ENCODE results near the gene DNHD1.

The DNHD1 gene

GRCh38 chr11:6554828-6555706 lies 58.0 kb downstream of the DNHD1 start:
- H3K36me3 Mint-ChIP-seq (ENCODE audit: low read depth), result no peaks in the 10 kb centered on the region
- H3K4me3 Mint-ChIP-seq, result no peak overlapping the region
- H3K27me3 Mint-ChIP-seq (ENCODE audit: low read depth), result no peaks in the 10 kb centered on the region
- H3K9me3 Mint-ChIP-seq, result no peaks in the 10 kb centered on the region
- H3K27ac Mint-ChIP-seq, result no peak overlapping the region
- H3K4me1 Mint-ChIP-seq (ENCODE audit: low read depth), result no peaks in the 10 kb centered on the region
- no peak for DNase-seq (ENCODE audit: low spot score)

GRCh38 chr11:6556139-6556949 lies 59.3 kb downstream of the DNHD1 start:
- no peaks in the 10 kb centered on the region for H3K9me3 Mint-ChIP-seq
- H3K27me3 Mint-ChIP-seq (ENCODE audit: low read depth), result no peaks in the 10 kb centered on the region
- no peaks in the 10 kb centered on the region for H3K4me1 Mint-ChIP-seq (ENCODE audit: low read depth)
- no peaks in the 10 kb centered on the region for H3K36me3 Mint-ChIP-seq (ENCODE audit: low read depth)
- no peak overlapping the region for H3K4me3 Mint-ChIP-seq
- H3K27ac Mint-ChIP-seq, result no peak overlapping the region
- no peak for DNase-seq (ENCODE audit: low spot score)

- Mint-ChIP-seq H3K27me3 (ENCODE audit: low read depth) (no peaks in the 10 kb centered on the region), H3K4me3 (no peak overlapping the region), H3K27ac (no peak overlapping the region), H3K36me3 (ENCODE audit: low read depth) (no peaks in the 10 kb centered on the region), H3K4me1 (ENCODE audit: low read depth) (no peaks in the 10 kb centered on the region), H3K9me3 (no peaks in the 10 kb centered on the region)
- DNase-seq (ENCODE audit: low spot score), result no peak
Measured at GRCh38 chr11:6557063-6557462, 60.0 kb downstream of the DNHD1 start.

GRCh38 chr11:6557761-6558674 lies 60.9 kb downstream of the DNHD1 start:
- no peaks in the 10 kb centered on the region for H3K4me1 Mint-ChIP-seq (ENCODE audit: low read depth)
- no peaks in the 10 kb centered on the region for H3K27me3 Mint-ChIP-seq (ENCODE audit: low read depth)
- no peaks in the 10 kb centered on the region for H3K36me3 Mint-ChIP-seq (ENCODE audit: low read depth)
- no peaks in the 10 kb centered on the region for H3K9me3 Mint-ChIP-seq
- H3K4me3 Mint-ChIP-seq, result no peak overlapping the region
- DNase-seq (ENCODE audit: low spot score), result no peak
- H3K27ac Mint-ChIP-seq, result no peak overlapping the region

- Mint-ChIP-seq H3K27ac (no peak overlapping the region), H3K4me3 (no peak overlapping the region), H3K4me1 (ENCODE audit: low read depth) (no peaks in the 10 kb centered on the region), H3K36me3 (ENCODE audit: low read depth) (peaks cover 2% of the 10 kb centered on the region), H3K27me3 (ENCODE audit: low read depth) (no peaks in the 10 kb centered on the region), H3K9me3 (no peaks in the 10 kb centered on the region)
- DNase-seq (ENCODE audit: low spot score), result no peak
Measured at GRCh38 chr11:6559369-6559768, 62.3 kb downstream of the DNHD1 start.

- no peak for DNase-seq (ENCODE audit: low spot score)
- peaks cover 2% of the 10 kb centered on the region for H3K36me3 Mint-ChIP-seq (ENCODE audit: low read depth)
- H3K4me1 Mint-ChIP-seq (ENCODE audit: low read depth), result no peaks in the 10 kb centered on the region
- H3K4me3 Mint-ChIP-seq, result no peak overlapping the region
- H3K27me3 Mint-ChIP-seq (ENCODE audit: low read depth), result no peaks in the 10 kb centered on the region
- H3K9me3 Mint-ChIP-seq, result no peaks in the 10 kb centered on the region
- no peak overlapping the region for H3K27ac Mint-ChIP-seq
Measured at GRCh38 chr11:6561288-6561687, 64.2 kb downstream of the DNHD1 start.

GRCh38 chr11:6563121-6563619 lies 66.1 kb downstream of the DNHD1 start:
- Mint-ChIP-seq H3K4me3 (no peak overlapping the region), H3K4me1 (ENCODE audit: low read depth) (no peaks in the 10 kb centered on the region), H3K27ac (no peak overlapping the region), H3K36me3 (ENCODE audit: low read depth) (peaks cover 2% of the 10 kb centered on the region), H3K27me3 (ENCODE audit: low read depth) (no peaks in the 10 kb centered on the region), H3K9me3 (no peaks in the 10 kb centered on the region)
- no peak for DNase-seq (ENCODE audit: low spot score)

GRCh38 chr11:6563667-6564066 lies 66.6 kb downstream of the DNHD1 start:
- DNase-seq (ENCODE audit: low spot score), result no peak
- no peaks in the 10 kb centered on the region for H3K9me3 Mint-ChIP-seq
- no peaks in the 10 kb centered on the region for H3K4me1 Mint-ChIP-seq (ENCODE audit: low read depth)
- H3K36me3 Mint-ChIP-seq (ENCODE audit: low read depth), result peaks cover 2% of the 10 kb centered on the region
- no peaks in the 10 kb centered on the region for H3K27me3 Mint-ChIP-seq (ENCODE audit: low read depth)
- no peak overlapping the region for H3K27ac Mint-ChIP-seq
- no peak overlapping the region for H3K4me3 Mint-ChIP-seq

GRCh38 chr11:6565325-6565724 lies 68.2 kb downstream of the DNHD1 start:
- no peak overlapping the region for H3K4me3 Mint-ChIP-seq
- no peaks in the 10 kb centered on the region for H3K9me3 Mint-ChIP-seq
- H3K27ac Mint-ChIP-seq, result no peak overlapping the region
- no peak for DNase-seq (ENCODE audit: low spot score)
- H3K36me3 Mint-ChIP-seq (ENCODE audit: low read depth), result peaks cover 3% of the 10 kb centered on the region
- no peaks in the 10 kb centered on the region for H3K4me1 Mint-ChIP-seq (ENCODE audit: low read depth)
- no peaks in the 10 kb centered on the region for H3K27me3 Mint-ChIP-seq (ENCODE audit: low read depth)

GRCh38 chr11:6565988-6566703 lies 69.1 kb downstream of the DNHD1 start:
- peaks cover 3% of the 10 kb centered on the region for H3K36me3 Mint-ChIP-seq (ENCODE audit: low read depth)
- no peak overlapping the region for H3K27ac Mint-ChIP-seq
- H3K27me3 Mint-ChIP-seq (ENCODE audit: low read depth), result no peaks in the 10 kb centered on the region
- no peak overlapping the region for H3K4me3 Mint-ChIP-seq
- no peaks in the 10 kb centered on the region for H3K9me3 Mint-ChIP-seq
- DNase-seq (ENCODE audit: low spot score), result no peak
- H3K4me1 Mint-ChIP-seq (ENCODE audit: low read depth), result no peaks in the 10 kb centered on the region

GRCh38 chr11:6566704-6567370 lies 69.8 kb downstream of the DNHD1 start:
- Mint-ChIP-seq H3K4me3 (no peak overlapping the region), H3K4me1 (ENCODE audit: low read depth) (no peaks in the 10 kb centered on the region), H3K27me3 (ENCODE audit: low read depth) (no peaks in the 10 kb centered on the region), H3K27ac (no peak overlapping the region), H3K36me3 (ENCODE audit: low read depth) (peaks cover 3% of the 10 kb centered on the region), H3K9me3 (no peaks in the 10 kb centered on the region)
- no peak for DNase-seq (ENCODE audit: low spot score)

GRCh38 chr11:6567371-6567745 lies 70.3 kb downstream of the DNHD1 start:
- Mint-ChIP-seq H3K4me1 (ENCODE audit: low read depth) (no peaks in the 10 kb centered on the region), H3K27ac (no peak overlapping the region), H3K36me3 (ENCODE audit: low read depth) (peaks cover 3% of the 10 kb centered on the region), H3K9me3 (no peaks in the 10 kb centered on the region), H3K27me3 (ENCODE audit: low read depth) (no peaks in the 10 kb centered on the region), H3K4me3 (no peak overlapping the region)
- no peak for DNase-seq (ENCODE audit: low spot score)

Measured in T-helper 2 cell treated with Interferon-gamma antibody and Interleukin-4, amounts not matched to agents 5 μg/mL and 100 μg/mL, for 36 hours (primary cell).